HepG2 (cell line): ENCODE data around the gene RTEL1. TPM values are rescaled to one million over a fixed set of nuclear protein-coding genes. Genes with fewer than 3 reads are reported as not detected.

Experiments
- AKNA ChIP-seq: sonication (generic); formaldehyde crosslinking; IDR thresholded peaks from 2 replicates; pipeline ENCODE4 v1.4.0; 2020; ENCODE audit warnings: missing genetic modification reagents, borderline replicate concordance
- ATF2 ChIP-seq: sonication (generic); formaldehyde crosslinking; IDR thresholded peaks from 2 replicates; pipeline ENCODE4 v1.4.0; 2020; ENCODE audit warnings: missing genetic modification reagents
- BORCS8-MEF2B ChIP-seq: sonication (generic); formaldehyde crosslinking; IDR thresholded peaks from 2 replicates; pipeline ENCODE4 v1.8.0; 2022; ENCODE audit warnings: mild to moderate bottlenecking, missing genetic modification reagents
- CC2D1A ChIP-seq: sonication (generic); formaldehyde crosslinking; IDR thresholded peaks from 2 replicates; pipeline ENCODE4 v1.8.1; 2023; ENCODE audit warnings: mild to moderate bottlenecking, missing genetic modification reagents
- NR3C1 ChIP-seq: sonication (generic); formaldehyde crosslinking; IDR thresholded peaks from 2 replicates; pipeline ENCODE4 v1.4.0; 2020; ENCODE audit warnings: missing genetic modification reagents
- POLR2A ChIP-seq, 2 experiments: IDR thresholded peaks; 2 replicates each; pipeline ENCODE4 v1.6.1; 2011; ENCODE audit warnings: low read depth in 2 of 2, low read length in 2 of 2, mild to moderate bottlenecking in 1 of 2, moderate library complexity in 1 of 2; ENCODE audit not compliant: insufficient read depth in 1 of 2
- SSRP1 ChIP-seq: IDR thresholded peaks from 2 replicates; pipeline ENCODE4 v1.6.1; 2016; ENCODE audit warnings: control low read depth
- ZFP1 ChIP-seq: IDR thresholded peaks from 2 replicates; pipeline ENCODE4 v1.6.1; 2016
- ZNF138 ChIP-seq: sonication (generic); formaldehyde crosslinking; IDR thresholded peaks from 2 replicates; pipeline ENCODE4 v1.5.0; 2020; ENCODE audit warnings: mild to moderate bottlenecking, low read depth, missing genetic modification reagents
- ZNF407 ChIP-seq: sonication (generic); formaldehyde crosslinking; IDR thresholded peaks from one replicate; pipeline ENCODE4 v1.5.1; 2020; ENCODE audit warnings: mild to moderate bottlenecking, missing genetic modification reagents; ENCODE audit errors: not compliant biosample characterization
- ZNF446 ChIP-seq: sonication (generic); formaldehyde crosslinking; IDR thresholded peaks from 2 replicates; pipeline ENCODE4 v1.5.0; 2020; ENCODE audit warnings: mild to moderate bottlenecking, missing genetic modification reagents
- ZNF580 ChIP-seq: IDR thresholded peaks from 2 replicates; pipeline ENCODE4 v1.6.1; 2016; ENCODE audit warnings: low read depth, borderline replicate concordance
- ZNF652 ChIP-seq: IDR thresholded peaks from 2 replicates; pipeline ENCODE4 v1.6.1; 2016; ENCODE audit warnings: low read depth, borderline replicate concordance
- ZNF713 ChIP-seq: sonication (generic); formaldehyde crosslinking; IDR thresholded peaks from 2 replicates; pipeline ENCODE4 v1.4.0; 2020; ENCODE audit warnings: mild to moderate bottlenecking, missing genetic modification reagents
- ZSCAN31 ChIP-seq: sonication (generic); formaldehyde crosslinking; IDR thresholded peaks from 2 replicates; pipeline ENCODE4 v1.5.0; 2020; ENCODE audit warnings: low read depth, mild to moderate bottlenecking, missing genetic modification reagents
- polyA plus RNA-seq, 8 experiments: library from polyadenylated mRNA; depleted of rRNA in 3 of 8; stranded (reverse) in 7 of 8; unstranded in 1 of 8; fragments of >200 nt; fragmentation: Illumina TruSeq in 4 of 8; extraction: Trizol in 4 of 8; gene quantifications; 2 replicates each; pipeline versions ENCODE4 v1.2.1 to v1.2.3, GENCODE V29; 2011 to 2016; ENCODE audit warnings: low read depth in 4 of 8, missing spikeins in 1 of 8, mixed read lengths in 1 of 8; ENCODE audit not compliant: insufficient read depth in 1 of 8
- total RNA-seq, 5 experiments: library from RNA; depleted of rRNA; stranded (reverse); fragments of >200 nt; fragmentation: Illumina TruSeq; extraction: Trizol; gene quantifications; 2 replicates each; pipeline ENCODE4 v1.2.3, GENCODE V29; 2016; ENCODE audit warnings: low read depth in 1 of 5

Gene RTEL1
- total and polyA plus RNA-seq, 2 of the 13 experiments (the other 11 are each of a cell fraction or from before 2014, with no cell fraction given) = 21.8 to 36.4 TPM

- TF ChIP-seq AKNA (CRISPR knock-in tag) (peak; percentile 55; the same call in 1 of the 2 replicates), ATF2 (CRISPR knock-in tag) (peak; percentile 79), BORCS8-MEF2B (CRISPR knock-in tag) (peak; percentile 98), ZNF580 (CRISPR knock-in tag) (peak; percentile 97; the same call in 1 of the 2 replicates), ZNF652 (CRISPR knock-in tag) (peak; percentile 54; the same call in 1 of the 2 replicates), CC2D1A (CRISPR knock-in tag) (no peak), ZFP1 (peak; percentile 96), ZNF138 (CRISPR knock-in tag) (peak; percentile 91), ZNF446 (CRISPR knock-in tag) (no peak), SSRP1 (CRISPR knock-in tag) (0 out of 2 replicates have a peak, but pooled peaks have one; percentile 75), ZNF713 (CRISPR knock-in tag) (no peak), ZNF407 (peak; percentile 79), POLR2A (IDR thresholded peaks at IDR 0.05; ENCODE audit: insufficient read depth in 1 of 2, low read depth in 2 of 2, low read length in 2 of 2) (peak; percentile 65 to 83; a peak in 2 of 4 replicates), ZSCAN31 (CRISPR knock-in tag) (peak; percentile 79; the same call in 1 of the 2 replicates), NR3C1 (CRISPR knock-in tag) (no peak)
Measured at GRCh38 chr20:63628246-63628975, 29.7 kb upstream of the RTEL1 start (continued).
